ENCODE data around the gene GNG7.
A peak's percentile ranks its signal among the peaks of the same experiment; 100 is the strongest.

Gene GNG7

GRCh38 chr19:2735374-2735773 lies 32.9 kb upstream of the GNG7 start:
- ATAC-seq (ENCODE audit: low read depth) (no peak), DNase-seq (ENCODE audit: low spot score) (no peak)
- TF ChIP-seq CTCF (IDR thresholded peaks at IDR 0.05; ENCODE audit: poor library complexity, severe bottlenecking) = no peak
- Histone ChIP-seq H3K27ac (ENCODE audit: poor library complexity, severe bottlenecking) (no peak overlapping the region), H3K4me3 (ENCODE audit: severe bottlenecking) (no peak overlapping the region), H3K4me1 (ENCODE audit: insufficient read depth, poor library complexity, severe bottlenecking) (no peaks in the 10 kb centered on the region), H3K9me3 (ENCODE audit: severe bottlenecking) (no peaks in the 10 kb centered on the region), H3K36me3 (ENCODE audit: low read depth) (peaks cover 14% of the 10 kb centered on the region), H3K27me3 (ENCODE audit: insufficient read depth, poor library complexity, severe bottlenecking) (no peaks in the 10 kb centered on the region)

- H3K4me3 ChIP-seq (ENCODE audit: severe bottlenecking) = no peak overlapping the region
- DNase-seq (ENCODE audit: low spot score) (no peak), ATAC-seq (ENCODE audit: low read depth) (no peak)
- TF ChIP-seq CTCF (IDR thresholded peaks at IDR 0.05; ENCODE audit: poor library complexity, severe bottlenecking) = no peak
- H3K4me1 ChIP-seq (ENCODE audit: insufficient read depth, poor library complexity, severe bottlenecking) = no peaks in the 10 kb centered on the region
- no peaks in the 10 kb centered on the region for H3K27me3 ChIP-seq (ENCODE audit: insufficient read depth, poor library complexity, severe bottlenecking)
- peaks cover 14% of the 10 kb centered on the region for H3K36me3 ChIP-seq (ENCODE audit: low read depth)
- H3K9me3 ChIP-seq (ENCODE audit: severe bottlenecking) = no peaks in the 10 kb centered on the region
- H3K27ac ChIP-seq (ENCODE audit: poor library complexity, severe bottlenecking) = no peak overlapping the region
Measured at GRCh38 chr19:2734589-2735288, 32.2 kb upstream of the GNG7 start.

- no peaks in the 10 kb centered on the region for H3K27me3 ChIP-seq (ENCODE audit: insufficient read depth, poor library complexity, severe bottlenecking)
- H3K4me1 ChIP-seq (ENCODE audit: insufficient read depth, poor library complexity, severe bottlenecking) = no peaks in the 10 kb centered on the region
- DNase-seq (ENCODE audit: low spot score) (no peak), ATAC-seq (ENCODE audit: low read depth) (peak; percentile 23; the same call in 1 of the 3 replicates)
- H3K36me3 ChIP-seq (ENCODE audit: low read depth) = peaks cover 14% of the 10 kb centered on the region
- no peaks in the 10 kb centered on the region for H3K9me3 ChIP-seq (ENCODE audit: severe bottlenecking)
- no peak for TF ChIP-seq CTCF (IDR thresholded peaks at IDR 0.05; ENCODE audit: poor library complexity, severe bottlenecking)
- no peak overlapping the region for H3K4me3 ChIP-seq (ENCODE audit: severe bottlenecking)
- no peak overlapping the region for H3K27ac ChIP-seq (ENCODE audit: poor library complexity, severe bottlenecking)
Measured at GRCh38 chr19:2733930-2734588, 31.6 kb upstream of the GNG7 start.

- no peaks in the 10 kb centered on the region for H3K9me3 ChIP-seq (ENCODE audit: severe bottlenecking)
- no peak for TF ChIP-seq CTCF (IDR thresholded peaks at IDR 0.05; ENCODE audit: poor library complexity, severe bottlenecking)
- no peak overlapping the region for H3K27ac ChIP-seq (ENCODE audit: poor library complexity, severe bottlenecking)
- no peak for ATAC-seq (ENCODE audit: low read depth)
- H3K36me3 ChIP-seq (ENCODE audit: low read depth) = peaks cover 14% of the 10 kb centered on the region
- no peak for DNase-seq (ENCODE audit: low spot score)
- no peak overlapping the region for H3K4me3 ChIP-seq (ENCODE audit: severe bottlenecking)
- no peaks in the 10 kb centered on the region for H3K4me1 ChIP-seq (ENCODE audit: insufficient read depth, poor library complexity, severe bottlenecking)
- H3K27me3 ChIP-seq (ENCODE audit: insufficient read depth, poor library complexity, severe bottlenecking) = no peaks in the 10 kb centered on the region
Measured at GRCh38 chr19:2732883-2733282, 30.4 kb upstream of the GNG7 start.
